ENCODE results near the gene SYNJ2. TPM values are rescaled to one million over a fixed set of nuclear protein-coding genes. Genes with fewer than 3 reads are reported as not detected.
A peak's percentile ranks its signal among the peaks of the same experiment; 100 is the strongest.

Gene SYNJ2
- total and polyA plus RNA-seq, 7 donors = 2.6 to 30.2 (median 6.1) TPM

- Histone ChIP-seq H3K27ac (no peak overlapping the region), H3K4me3 (no peak overlapping the region), H3K36me3 (ENCODE audit: insufficient read depth in 1 of 2, low read depth in 1 of 2) (peaks cover 0 to 67% of the 10 kb centered on the region in 2 donors), H3K27me3 (ENCODE audit: insufficient read depth in 3 of 3, low read length in 2 of 3) (no peaks in the 10 kb centered on the region), H3K9me3 (no peaks in the 10 kb centered on the region), H3K4me1 (no peaks in the 10 kb centered on the region)
- no peak for DNase-seq
- WGBS, 3 donors = 48 to 52% (median 51%) methylated on average over 3 of the region's 3 CpGs
- ATAC-seq = peak in 1 of 4 donors; percentile 37
- intact Hi-C loops (cut with DNase I) = no loop called here
- TF ChIP-seq CTCF (IDR thresholded peaks at IDR 0.05) = no peak
These were observed 139.7 kb downstream of the SYNJ2 start for GRCh38 chr6:158121335-158121734.

DNA sequence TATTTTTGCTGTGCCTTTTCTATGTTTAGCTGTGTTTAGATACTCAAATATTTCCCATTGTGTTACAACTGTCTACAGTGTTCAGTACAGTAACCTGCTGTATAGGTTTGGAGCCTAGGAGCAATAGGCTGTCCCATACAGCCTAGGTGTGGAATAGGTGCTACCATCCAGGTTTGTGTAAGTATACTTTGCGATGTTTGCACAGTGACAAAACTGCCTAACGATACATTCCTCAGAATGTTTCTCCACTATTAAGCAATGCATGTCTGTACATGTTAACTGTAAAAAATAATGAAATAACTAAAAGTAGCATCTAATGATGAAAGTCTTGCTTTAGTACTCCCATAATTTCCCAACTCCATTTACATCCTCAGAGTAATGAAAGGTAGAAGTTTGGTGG lies 140.4 kb downstream of the SYNJ2 start:
- Histone ChIP-seq H3K36me3 (ENCODE audit: insufficient read depth in 1 of 2, low read depth in 1 of 2) (peaks cover 0 to 73% of the 10 kb centered on the region in 2 donors), H3K9me3 (no peaks in the 10 kb centered on the region), H3K4me3 (no peak overlapping the region), H3K27me3 (ENCODE audit: insufficient read depth in 3 of 3, low read length in 2 of 3) (no peaks in the 10 kb centered on the region), H3K4me1 (no peaks in the 10 kb centered on the region), H3K27ac (no peak overlapping the region)
- TF ChIP-seq CTCF (IDR thresholded peaks at IDR 0.05) = no peak
- intact Hi-C loops (cut with DNase I) = no loop called here
- no peak for ATAC-seq
- 94 to 98% (median 96%) methylated on average over 2 of the region's 2 CpGs for WGBS, 3 donors
- no peak for DNase-seq

- no peak overlapping the region for H3K4me3 ChIP-seq
- H3K36me3 ChIP-seq (ENCODE audit: insufficient read depth in 1 of 2, low read depth in 1 of 2) = peaks cover 0 to 62% of the 10 kb centered on the region in 2 donors
- TF ChIP-seq CTCF (IDR thresholded peaks at IDR 0.05) = no peak
- H3K27ac ChIP-seq = no peak overlapping the region
- DNase-seq = no peak
- H3K4me1 ChIP-seq = no peaks in the 10 kb centered on the region
- no peak for ATAC-seq
- H3K27me3 ChIP-seq (ENCODE audit: insufficient read depth in 3 of 3, low read length in 2 of 3) = no peaks in the 10 kb centered on the region
- H3K9me3 ChIP-seq = no peaks in the 10 kb centered on the region
- intact Hi-C loops (cut with DNase I) = no loop called here
- WGBS, 3 donors = 94 to 98% (median 95%) methylated on average over 1 of the region's 1 CpG
These were observed 142.6 kb downstream of the SYNJ2 start for GRCh38 chr6:158124288-158124687.

DNA sequence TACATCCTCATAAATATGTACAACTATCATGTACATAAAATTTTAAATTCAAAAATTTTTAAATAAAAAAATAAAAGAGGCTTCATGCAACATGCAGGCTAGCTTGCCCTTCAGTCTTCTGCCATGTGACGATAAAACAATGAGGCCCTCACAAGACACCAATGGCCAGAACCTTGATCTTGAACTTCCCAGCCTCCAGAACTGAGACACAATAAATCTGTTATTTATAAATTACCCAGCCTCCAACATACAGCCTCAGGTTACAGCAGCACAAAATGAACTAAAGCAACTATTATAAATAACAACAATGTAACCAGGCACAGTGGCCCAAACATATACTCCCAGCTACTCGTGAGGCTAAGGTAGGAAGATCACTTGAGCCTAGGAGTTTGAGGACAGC lies 143.6 kb downstream of the SYNJ2 start:
- H3K36me3 ChIP-seq (ENCODE audit: insufficient read depth in 1 of 2, low read depth in 1 of 2) = peaks cover 0 to 65% of the 10 kb centered on the region in 2 donors

More for the DNA sequence above, 143.6 kb downstream of the SYNJ2 start:
- ATAC-seq (no peak), DNase-seq (no peak)
- Histone ChIP-seq H3K27ac (no peak overlapping the region), H3K27me3 (ENCODE audit: insufficient read depth in 3 of 3, low read length in 2 of 3) (no peaks in the 10 kb centered on the region), H3K4me3 (no peak overlapping the region), H3K4me1 (no peaks in the 10 kb centered on the region), H3K9me3 (no peaks in the 10 kb centered on the region)
- intact Hi-C loops (cut with DNase I) = no loop called here
- TF ChIP-seq CTCF (IDR thresholded peaks at IDR 0.05) = no peak
- 96 to 98% (median 96%) methylated on average over 2 of the region's 2 CpGs for WGBS, 3 donors
